ENCODE measurements around the gene DUSP18. TPM values are rescaled to one million over a fixed set of nuclear protein-coding genes. Genes with fewer than 3 reads are reported as not detected.

DUSP18 gene
- total and polyA plus RNA-seq, 2 of the 13 experiments (the other 11 are each of a cell fraction or from before 2014, with no cell fraction given): 1.4 to 2.3 TPM

DNA sequence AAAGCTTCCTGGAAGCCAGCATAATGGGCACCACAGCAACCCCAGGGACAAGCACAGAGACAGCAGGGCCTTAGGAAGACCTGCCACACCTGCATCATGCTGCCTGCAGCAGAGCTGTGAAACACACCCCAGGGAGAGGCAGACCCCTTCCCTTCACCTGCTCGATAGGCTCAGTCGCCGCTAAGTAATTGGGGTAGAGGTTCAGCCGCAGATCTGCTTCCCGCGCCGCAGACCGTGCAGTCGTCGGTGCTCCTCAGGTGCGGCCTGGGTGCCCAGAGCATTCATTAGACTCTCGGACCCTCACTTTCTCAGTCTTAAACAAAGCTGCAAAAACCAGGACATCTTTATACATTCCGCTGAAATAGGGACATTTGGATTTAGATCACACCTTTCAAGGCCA lies 2.9 kb downstream of the DUSP18 start (continued):
- TF ChIP-seq, protein P1, sequence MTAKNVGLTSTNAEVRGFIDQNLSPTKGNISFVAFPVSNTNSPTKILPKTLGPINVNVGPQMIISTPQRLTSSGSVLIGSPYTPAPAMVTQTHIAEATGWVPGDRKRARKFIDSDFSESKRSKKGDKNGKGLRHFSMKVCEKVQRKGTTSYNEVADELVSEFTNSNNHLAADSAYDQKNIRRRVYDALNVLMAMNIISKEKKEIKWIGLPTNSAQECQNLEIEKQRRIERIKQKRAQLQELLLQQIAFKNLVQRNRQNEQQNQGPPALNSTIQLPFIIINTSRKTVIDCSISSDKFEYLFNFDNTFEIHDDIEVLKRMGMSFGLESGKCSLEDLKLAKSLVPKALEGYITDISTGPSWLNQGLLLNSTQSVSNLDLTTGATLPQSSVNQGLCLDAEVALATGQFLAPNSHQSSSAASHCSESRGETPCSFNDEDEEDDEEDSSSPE (CRISPR knock-in tag; IDR thresholded peaks at IDR 0.05): no peak
- TF ChIP-seq, protein P2, sequence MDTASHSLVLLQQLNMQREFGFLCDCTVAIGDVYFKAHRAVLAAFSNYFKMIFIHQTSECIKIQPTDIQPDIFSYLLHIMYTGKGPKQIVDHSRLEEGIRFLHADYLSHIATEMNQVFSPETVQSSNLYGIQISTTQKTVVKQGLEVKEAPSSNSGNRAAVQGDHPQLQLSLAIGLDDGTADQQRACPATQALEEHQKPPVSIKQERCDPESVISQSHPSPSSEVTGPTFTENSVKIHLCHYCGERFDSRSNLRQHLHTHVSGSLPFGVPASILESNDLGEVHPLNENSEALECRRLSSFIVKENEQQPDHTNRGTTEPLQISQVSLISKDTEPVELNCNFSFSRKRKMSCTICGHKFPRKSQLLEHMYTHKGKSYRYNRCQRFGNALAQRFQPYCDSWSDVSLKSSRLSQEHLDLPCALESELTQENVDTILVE (CRISPR knock-in tag; IDR thresholded peaks at IDR 0.05): no peak
- TF ChIP-seq, protein P3, sequence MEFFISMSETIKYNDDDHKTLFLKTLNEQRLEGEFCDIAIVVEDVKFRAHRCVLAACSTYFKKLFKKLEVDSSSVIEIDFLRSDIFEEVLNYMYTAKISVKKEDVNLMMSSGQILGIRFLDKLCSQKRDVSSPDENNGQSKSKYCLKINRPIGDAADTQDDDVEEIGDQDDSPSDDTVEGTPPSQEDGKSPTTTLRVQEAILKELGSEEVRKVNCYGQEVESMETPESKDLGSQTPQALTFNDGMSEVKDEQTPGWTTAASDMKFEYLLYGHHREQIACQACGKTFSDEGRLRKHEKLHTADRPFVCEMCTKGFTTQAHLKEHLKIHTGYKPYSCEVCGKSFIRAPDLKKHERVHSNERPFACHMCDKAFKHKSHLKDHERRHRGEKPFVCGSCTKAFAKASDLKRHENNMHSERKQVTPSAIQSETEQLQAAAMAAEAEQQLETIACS (CRISPR knock-in tag; IDR thresholded peaks at IDR 0.05): no peak
- TF ChIP-seq, protein P4, sequence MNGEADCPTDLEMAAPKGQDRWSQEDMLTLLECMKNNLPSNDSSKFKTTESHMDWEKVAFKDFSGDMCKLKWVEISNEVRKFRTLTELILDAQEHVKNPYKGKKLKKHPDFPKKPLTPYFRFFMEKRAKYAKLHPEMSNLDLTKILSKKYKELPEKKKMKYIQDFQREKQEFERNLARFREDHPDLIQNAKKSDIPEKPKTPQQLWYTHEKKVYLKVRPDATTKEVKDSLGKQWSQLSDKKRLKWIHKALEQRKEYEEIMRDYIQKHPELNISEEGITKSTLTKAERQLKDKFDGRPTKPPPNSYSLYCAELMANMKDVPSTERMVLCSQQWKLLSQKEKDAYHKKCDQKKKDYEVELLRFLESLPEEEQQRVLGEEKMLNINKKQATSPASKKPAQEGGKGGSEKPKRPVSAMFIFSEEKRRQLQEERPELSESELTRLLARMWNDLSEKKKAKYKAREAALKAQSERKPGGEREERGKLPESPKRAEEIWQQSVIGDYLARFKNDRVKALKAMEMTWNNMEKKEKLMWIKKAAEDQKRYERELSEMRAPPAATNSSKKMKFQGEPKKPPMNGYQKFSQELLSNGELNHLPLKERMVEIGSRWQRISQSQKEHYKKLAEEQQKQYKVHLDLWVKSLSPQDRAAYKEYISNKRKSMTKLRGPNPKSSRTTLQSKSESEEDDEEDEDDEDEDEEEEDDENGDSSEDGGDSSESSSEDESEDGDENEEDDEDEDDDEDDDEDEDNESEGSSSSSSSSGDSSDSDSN (CRISPR knock-in tag; IDR thresholded peaks at IDR 0.05): no peak

DNA sequence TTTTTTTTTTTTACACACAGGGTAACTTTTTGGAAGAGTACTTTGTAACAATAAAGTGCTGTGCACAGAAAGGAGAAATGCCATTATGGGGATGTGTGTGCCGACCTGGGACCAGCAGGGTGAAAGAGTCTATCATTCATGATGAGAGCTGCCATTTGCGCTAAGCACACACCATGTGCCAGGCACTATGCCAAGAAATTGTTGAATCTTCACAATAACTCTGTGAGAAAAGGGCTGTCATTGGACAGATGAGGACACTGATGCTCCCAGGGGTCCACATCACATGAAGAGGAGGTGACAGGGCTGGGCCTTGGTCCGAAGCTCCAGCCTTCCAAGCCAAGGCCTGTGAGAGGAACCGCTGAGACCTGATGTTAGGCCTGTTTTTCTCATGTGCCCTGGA lies 5.6 kb downstream of the DUSP18 start:
- Histone ChIP-seq H4K20me1 (ENCODE audit: insufficient read depth, low read length) (no peaks in the 10 kb centered on the region), H3K4me1 (ENCODE audit: insufficient read depth, low read length) (peaks cover 7% of the 10 kb centered on the region), H2AFZ (ENCODE audit: low read length) (no peak overlapping the region), H3K4me3 (replicated peaks in 1 of 3; ENCODE audit: insufficient read depth in 1 of 3, low read depth in 2 of 3, low read length in 3 of 3) (no peak overlapping the region), H3K4me2 (ENCODE audit: low read depth, low read length) (no peak overlapping the region), H3K9ac (ENCODE audit: insufficient read depth, low read depth, low read length) (no peak overlapping the region), H3K9me3 (ENCODE audit: low read length) (no peaks in the 10 kb centered on the region), H3K27me3 (ENCODE audit: control insufficient read depth in 1 of 2, insufficient read depth in 2 of 2, low read length in 2 of 2) (peaks cover 0 to 1% of the 10 kb centered on the region in 2 experiments; a peak in 1 of 5 replicates), H3K36me3 (replicated peaks in 1 of 2; ENCODE audit: control insufficient read depth in 1 of 2, insufficient read depth in 2 of 2, low read length in 2 of 2) (no peaks in the 10 kb centered on the region), H3K79me2 (ENCODE audit: insufficient read depth, low read length) (no peaks in the 10 kb centered on the region), H3K27ac (ENCODE audit: extremely low read length, insufficient read depth, low read length) (no peak overlapping the region)
- WGBS (ENCODE audit: low lambda C conversion rate): 84% methylated on average over 4 of the region's 4 CpGs
- FAIRE-seq: no peak
- TF ChIP-seq RFXANK (CRISPR knock-in tag; IDR thresholded peaks at IDR 0.05) (no peak), ZNF24 (IDR thresholded peaks at IDR 0.05) (no peak), AGO1 (IDR thresholded peaks at IDR 0.05; ENCODE audit: low read depth, low read length, poor library complexity, severe bottlenecking) (no peak), ZNF598 (CRISPR knock-in tag; IDR thresholded peaks at IDR 0.05; ENCODE audit: borderline replicate concordance) (no peak)
- TF ChIP-seq, protein P5, sequence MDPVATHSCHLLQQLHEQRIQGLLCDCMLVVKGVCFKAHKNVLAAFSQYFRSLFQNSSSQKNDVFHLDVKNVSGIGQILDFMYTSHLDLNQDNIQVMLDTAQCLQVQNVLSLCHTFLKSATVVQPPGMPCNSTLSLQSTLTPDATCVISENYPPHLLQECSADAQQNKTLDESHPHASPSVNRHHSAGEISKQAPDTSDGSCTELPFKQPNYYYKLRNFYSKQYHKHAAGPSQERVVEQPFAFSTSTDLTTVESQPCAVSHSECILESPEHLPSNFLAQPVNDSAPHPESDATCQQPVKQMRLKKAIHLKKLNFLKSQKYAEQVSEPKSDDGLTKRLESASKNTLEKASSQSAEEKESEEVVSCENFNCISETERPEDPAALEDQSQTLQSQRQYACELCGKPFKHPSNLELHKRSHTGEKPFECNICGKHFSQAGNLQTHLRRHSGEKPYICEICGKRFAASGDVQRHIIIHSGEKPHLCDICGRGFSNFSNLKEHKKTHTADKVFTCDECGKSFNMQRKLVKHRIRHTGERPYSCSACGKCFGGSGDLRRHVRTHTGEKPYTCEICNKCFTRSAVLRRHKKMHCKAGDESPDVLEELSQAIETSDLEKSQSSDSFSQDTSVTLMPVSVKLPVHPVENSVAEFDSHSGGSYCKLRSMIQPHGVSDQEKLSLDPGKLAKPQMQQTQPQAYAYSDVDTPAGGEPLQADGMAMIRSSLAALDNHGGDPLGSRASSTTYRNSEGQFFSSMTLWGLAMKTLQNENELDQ (CRISPR knock-in tag; IDR thresholded peaks at IDR 0.05; ENCODE audit: borderline replicate concordance): no peak
- TF ChIP-seq, protein P6, sequence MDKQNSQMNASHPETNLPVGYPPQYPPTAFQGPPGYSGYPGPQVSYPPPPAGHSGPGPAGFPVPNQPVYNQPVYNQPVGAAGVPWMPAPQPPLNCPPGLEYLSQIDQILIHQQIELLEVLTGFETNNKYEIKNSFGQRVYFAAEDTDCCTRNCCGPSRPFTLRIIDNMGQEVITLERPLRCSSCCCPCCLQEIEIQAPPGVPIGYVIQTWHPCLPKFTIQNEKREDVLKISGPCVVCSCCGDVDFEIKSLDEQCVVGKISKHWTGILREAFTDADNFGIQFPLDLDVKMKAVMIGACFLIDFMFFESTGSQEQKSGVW (CRISPR knock-in tag; IDR thresholded peaks at IDR 0.05; ENCODE audit: borderline replicate concordance): no peak
- TF ChIP-seq, protein P7, sequence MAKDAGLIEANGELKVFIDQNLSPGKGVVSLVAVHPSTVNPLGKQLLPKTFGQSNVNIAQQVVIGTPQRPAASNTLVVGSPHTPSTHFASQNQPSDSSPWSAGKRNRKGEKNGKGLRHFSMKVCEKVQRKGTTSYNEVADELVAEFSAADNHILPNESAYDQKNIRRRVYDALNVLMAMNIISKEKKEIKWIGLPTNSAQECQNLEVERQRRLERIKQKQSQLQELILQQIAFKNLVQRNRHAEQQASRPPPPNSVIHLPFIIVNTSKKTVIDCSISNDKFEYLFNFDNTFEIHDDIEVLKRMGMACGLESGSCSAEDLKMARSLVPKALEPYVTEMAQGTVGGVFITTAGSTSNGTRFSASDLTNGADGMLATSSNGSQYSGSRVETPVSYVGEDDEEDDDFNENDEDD (CRISPR knock-in tag; IDR thresholded peaks at IDR 0.05; ENCODE audit: borderline replicate concordance): no peak
- intact Hi-C loops (cut with micrococcal nuclease; ENCODE audit: unreplicated experiment): no loop called here
- in situ Hi-C loops (cut with HindIII; ENCODE audit: extremely low pct_ligation_motif_present, low pct_unique_long_range_greater_than_20kb): no loop called here
- CTCF ChIA-PET (ENCODE audit: low intra/inter-chr PET ratio, low total read pairs): no interaction called here
- no peak for ATAC-seq
- POLR2A ChIA-PET: no interaction called here
- BruUV-seq (replicated peaks): no TSS peak
- DNase-seq (ENCODE audit: low spot score): no peak
